HFF-Myc (cell line): Measurements from ENCODE around the gene C16orf78.

Source experiments
- DNase-seq: peaks from one replicate; pipeline ENCODE4 v3.0.0-alpha.2; 2011; ENCODE audit warnings: low read depth; ENCODE audit errors: extremely low read depth
- H3K4me3 ChIP-seq: replicated peaks from 2 replicates; pipeline ENCODE4 v1.5.1; 2011; ENCODE audit warnings: low read depth, mild to moderate bottlenecking, control low read depth, low read length
- TF ChIP-seq, protein P1 (sequence below): IDR thresholded peaks from 2 replicates; pipeline ENCODE4 v1.5.1; 2012; ENCODE audit warnings: mild to moderate bottlenecking, low read depth, low read length, control low read depth; ENCODE audit errors: missing control alignments

C16orf78 gene

GRCh38 chr16:49342336-49343265 is 31.0 kb upstream of the C16orf78 start:
- DNase-seq: no peak
- TF ChIP-seq, protein P1, sequence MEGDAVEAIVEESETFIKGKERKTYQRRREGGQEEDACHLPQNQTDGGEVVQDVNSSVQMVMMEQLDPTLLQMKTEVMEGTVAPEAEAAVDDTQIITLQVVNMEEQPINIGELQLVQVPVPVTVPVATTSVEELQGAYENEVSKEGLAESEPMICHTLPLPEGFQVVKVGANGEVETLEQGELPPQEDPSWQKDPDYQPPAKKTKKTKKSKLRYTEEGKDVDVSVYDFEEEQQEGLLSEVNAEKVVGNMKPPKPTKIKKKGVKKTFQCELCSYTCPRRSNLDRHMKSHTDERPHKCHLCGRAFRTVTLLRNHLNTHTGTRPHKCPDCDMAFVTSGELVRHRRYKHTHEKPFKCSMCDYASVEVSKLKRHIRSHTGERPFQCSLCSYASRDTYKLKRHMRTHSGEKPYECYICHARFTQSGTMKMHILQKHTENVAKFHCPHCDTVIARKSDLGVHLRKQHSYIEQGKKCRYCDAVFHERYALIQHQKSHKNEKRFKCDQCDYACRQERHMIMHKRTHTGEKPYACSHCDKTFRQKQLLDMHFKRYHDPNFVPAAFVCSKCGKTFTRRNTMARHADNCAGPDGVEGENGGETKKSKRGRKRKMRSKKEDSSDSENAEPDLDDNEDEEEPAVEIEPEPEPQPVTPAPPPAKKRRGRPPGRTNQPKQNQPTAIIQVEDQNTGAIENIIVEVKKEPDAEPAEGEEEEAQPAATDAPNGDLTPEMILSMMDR: no peak
- no peak overlapping the region for H3K4me3 ChIP-seq

- TF ChIP-seq, protein P1: no peak
- DNase-seq: no peak
These were observed 30.3 kb upstream of the C16orf78 start for GRCh38 chr16:49343291-49343690.

DNA sequence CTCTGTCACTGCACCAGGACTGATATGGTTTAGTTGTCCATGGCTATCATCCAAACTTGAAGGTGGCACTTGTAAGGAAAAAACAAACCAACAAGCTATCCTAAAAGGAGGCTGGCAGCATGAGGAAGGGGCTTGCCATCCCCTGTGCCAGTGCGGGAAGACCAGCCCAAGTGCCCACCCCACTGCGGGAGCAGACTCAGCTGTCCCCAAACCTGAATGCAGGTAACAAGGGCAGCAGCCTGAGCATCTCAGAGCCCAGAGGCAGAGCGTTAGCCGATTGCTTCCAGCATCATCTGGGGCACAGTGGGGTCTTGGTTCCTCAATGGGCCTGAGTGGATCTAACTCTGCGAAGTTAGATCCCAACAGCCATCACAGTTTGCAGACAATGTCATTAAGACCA is 29.2 kb upstream of the C16orf78 start:
- TF ChIP-seq, protein P1: no peak
- H3K4me3 ChIP-seq: no peak overlapping the region
- no peak for DNase-seq

More at GRCh38 chr16:49343291-49343690, 30.3 kb upstream of the C16orf78 start:
- no peak overlapping the region for H3K4me3 ChIP-seq

GRCh38 chr16:49345829-49346228 is 27.8 kb upstream of the C16orf78 start:
- DNase-seq: no peak
- TF ChIP-seq, protein P1: no peak
- H3K4me3 ChIP-seq: no peak overlapping the region

- DNase-seq: no peak
- no peak overlapping the region for H3K4me3 ChIP-seq
- TF ChIP-seq, protein P1: no peak
These were observed 27.1 kb upstream of the C16orf78 start for GRCh38 chr16:49346459-49346858.

DNA sequence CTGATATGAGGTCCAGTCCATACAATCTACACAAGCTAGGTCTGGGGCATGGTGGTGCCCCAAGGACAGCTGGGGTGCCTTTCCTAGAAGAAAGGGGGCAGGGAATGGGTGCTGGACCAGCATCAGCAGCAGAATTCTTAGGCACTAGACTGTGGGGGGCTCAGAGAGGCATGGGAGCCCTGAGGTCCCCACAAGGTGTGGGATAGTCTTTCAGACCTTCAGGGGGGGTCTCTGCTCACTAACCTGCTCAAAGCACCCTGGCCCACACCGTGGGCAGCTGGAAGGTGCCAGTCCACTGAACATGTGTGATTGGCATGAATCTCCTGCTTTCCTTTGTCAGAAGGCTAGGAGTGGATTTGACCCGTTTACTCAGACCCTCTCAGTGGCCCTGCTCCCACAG is 26.1 kb upstream of the C16orf78 start:
- H3K4me3 ChIP-seq: no peak overlapping the region
- TF ChIP-seq, protein P1: no peak
- DNase-seq: no peak
